ENCODE data around the gene PARP6.
"Not testable (repeated sequence)": the region's sequence is repeated elsewhere in the genome, so short reads cannot be mapped to it uniquely, and the experiment has no call there.

Gene PARP6

DNA sequence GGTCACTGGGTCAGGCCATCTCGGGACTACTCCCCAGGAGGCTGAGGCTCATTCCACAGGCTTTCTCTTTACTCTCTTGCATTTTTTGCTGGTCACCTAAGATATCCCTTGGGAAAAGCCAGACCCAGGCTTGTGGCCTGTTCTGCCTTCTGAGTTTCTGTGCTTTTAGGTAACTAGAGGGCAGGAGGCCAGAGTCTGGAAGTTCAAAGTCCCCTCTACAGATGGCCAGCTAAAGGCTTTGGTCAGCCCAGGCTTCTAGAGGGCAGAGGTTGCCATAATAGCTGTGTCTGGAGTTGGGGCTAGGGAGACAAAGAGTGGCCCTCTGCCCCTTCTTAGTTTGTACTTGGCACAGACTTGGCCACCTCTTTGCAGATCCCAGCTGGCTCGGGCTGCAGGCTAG, 8.4 kb upstream of the PARP6 start:
- no peak for DNase-seq (ENCODE audit: low read depth)
- no peak overlapping the region for H3K4me3 ChIP-seq (ENCODE audit: low read depth, low read length)
- TF ChIP-seq, protein P1, sequence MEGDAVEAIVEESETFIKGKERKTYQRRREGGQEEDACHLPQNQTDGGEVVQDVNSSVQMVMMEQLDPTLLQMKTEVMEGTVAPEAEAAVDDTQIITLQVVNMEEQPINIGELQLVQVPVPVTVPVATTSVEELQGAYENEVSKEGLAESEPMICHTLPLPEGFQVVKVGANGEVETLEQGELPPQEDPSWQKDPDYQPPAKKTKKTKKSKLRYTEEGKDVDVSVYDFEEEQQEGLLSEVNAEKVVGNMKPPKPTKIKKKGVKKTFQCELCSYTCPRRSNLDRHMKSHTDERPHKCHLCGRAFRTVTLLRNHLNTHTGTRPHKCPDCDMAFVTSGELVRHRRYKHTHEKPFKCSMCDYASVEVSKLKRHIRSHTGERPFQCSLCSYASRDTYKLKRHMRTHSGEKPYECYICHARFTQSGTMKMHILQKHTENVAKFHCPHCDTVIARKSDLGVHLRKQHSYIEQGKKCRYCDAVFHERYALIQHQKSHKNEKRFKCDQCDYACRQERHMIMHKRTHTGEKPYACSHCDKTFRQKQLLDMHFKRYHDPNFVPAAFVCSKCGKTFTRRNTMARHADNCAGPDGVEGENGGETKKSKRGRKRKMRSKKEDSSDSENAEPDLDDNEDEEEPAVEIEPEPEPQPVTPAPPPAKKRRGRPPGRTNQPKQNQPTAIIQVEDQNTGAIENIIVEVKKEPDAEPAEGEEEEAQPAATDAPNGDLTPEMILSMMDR (IDR thresholded peaks at IDR 0.05; ENCODE audit: control insufficient read depth, extremely low read depth, insufficient read depth), result no peak

DNA sequence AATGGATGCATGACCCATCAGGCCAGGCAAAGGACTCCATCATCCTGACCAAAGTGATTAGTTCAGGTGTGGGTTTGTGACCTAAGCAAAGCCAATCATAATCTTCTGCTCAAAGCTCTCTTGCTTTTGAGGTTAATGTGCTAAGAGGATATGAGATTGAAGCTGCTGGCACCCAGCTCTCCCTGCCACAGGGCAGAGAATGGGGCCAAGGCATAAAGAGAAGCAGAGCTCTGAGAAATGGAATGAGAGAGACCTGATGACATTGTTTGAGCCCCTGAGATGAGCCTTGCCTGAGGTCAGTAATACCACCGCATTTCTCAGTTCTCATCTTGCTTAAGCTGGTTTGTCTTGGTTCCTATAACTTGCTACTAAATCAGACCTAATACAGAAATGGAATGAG, 6.4 kb upstream of the PARP6 start:
- TF ChIP-seq, protein P1 (IDR thresholded peaks at IDR 0.05; ENCODE audit: control insufficient read depth, extremely low read depth, insufficient read depth), result no peak
- no peak overlapping the region for H3K4me3 ChIP-seq (ENCODE audit: low read depth, low read length)
- no peak for DNase-seq (ENCODE audit: low read depth)

DNA sequence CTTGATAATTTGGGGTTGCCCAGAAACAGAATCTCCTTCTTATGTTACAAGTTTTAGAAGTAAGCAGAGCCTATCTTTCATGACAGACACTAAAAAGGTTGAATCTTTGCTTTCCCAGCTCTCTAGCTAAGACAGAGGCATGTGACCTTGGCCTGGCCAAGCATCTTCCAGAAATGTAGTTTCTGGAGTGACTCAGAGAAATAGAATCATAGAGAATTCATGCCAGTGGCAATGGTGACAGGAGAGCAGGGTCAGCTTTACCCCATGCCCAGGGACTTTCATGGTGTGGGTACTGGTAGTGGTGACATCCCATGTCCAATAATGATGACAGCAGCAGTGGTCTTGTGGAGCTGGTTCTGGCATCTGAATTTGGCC, 4.0 kb upstream of the PARP6 start:
- DNase-seq (ENCODE audit: low read depth), result no peak
- H3K4me3 ChIP-seq (ENCODE audit: low read depth, low read length), result no peak overlapping the region
- TF ChIP-seq, protein P1 (IDR thresholded peaks at IDR 0.05; ENCODE audit: control insufficient read depth, extremely low read depth, insufficient read depth), result no peak

DNA sequence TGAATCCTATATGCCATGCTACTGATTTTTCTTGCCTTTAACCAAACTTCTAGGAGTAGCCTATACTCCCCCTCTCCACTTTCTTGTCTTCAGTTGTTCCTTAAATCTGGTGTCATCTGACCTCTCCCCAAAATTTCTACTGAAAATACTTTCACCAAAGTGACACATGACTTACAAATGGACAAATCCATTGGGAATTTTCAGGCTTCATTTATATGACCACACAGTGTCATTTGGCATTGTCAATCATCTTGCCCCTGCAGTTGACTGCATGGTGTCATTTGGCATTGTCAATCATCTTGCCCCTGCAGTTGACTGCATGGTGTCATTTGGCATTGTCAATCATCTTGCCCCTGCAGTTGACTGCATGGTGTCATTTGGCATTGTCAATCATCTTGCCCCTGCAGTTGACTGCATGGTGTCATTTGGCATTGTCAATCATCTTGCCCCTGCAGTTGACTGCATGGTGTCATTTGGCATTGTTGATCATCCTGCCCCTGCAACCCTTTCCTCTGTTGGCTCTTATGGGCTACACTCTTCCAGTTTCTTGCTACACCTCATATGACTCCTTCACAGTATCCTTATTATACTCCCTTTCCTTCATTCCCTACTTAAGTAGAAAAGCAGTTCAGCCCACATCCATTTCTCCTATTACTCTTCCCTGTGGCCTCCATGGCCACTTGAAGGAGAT, 3.4 kb upstream of the PARP6 start:
- not testable (repeated sequence) for H3K4me3 ChIP-seq (ENCODE audit: low read depth, low read length); DNase-seq (ENCODE audit: low read depth)

DNA sequence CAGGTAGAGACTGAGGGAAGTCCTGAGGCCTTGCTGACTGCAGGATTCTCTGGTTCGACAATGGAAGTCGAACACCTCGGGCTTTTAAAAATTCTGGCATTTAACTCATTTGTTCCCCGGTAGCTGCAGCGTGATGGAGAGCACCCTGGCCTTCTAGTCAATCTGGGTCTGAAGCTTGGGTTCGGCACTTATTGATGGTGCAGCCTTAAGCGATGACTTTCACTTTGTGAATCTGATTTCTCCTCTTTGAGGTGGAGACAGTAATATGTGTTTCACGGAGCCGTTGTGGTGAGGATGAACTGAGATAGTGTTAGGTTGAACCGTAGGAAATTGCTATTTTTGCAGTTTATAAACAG, 621 bp upstream of the PARP6 start:
- H3K4me3 ChIP-seq (ENCODE audit: low read depth, low read length), result no peak overlapping the region
- TF ChIP-seq, protein P1 (IDR thresholded peaks at IDR 0.05; ENCODE audit: control insufficient read depth, extremely low read depth, insufficient read depth), result no peak
- no peak for DNase-seq (ENCODE audit: low read depth)

DNA sequence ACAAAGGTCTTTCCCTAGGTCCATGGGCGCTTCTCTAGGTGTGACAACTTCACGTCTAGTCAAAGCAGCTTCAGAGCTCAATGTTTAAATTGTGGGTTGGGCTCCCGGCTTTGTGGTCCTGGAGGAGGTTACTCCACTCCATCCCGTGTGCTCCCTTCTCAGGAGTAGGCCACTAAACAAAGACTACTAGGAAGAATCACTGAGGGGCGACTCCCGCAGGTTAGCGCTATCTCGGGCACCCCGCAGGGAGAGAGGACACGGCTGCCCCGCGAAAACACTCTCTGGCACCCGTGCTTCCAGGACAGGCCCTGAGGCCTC, 500 bp downstream of the PARP6 start:
- TF ChIP-seq, protein P1 (IDR thresholded peaks at IDR 0.05; ENCODE audit: control insufficient read depth, extremely low read depth, insufficient read depth), result no peak
- DNase-seq (ENCODE audit: low read depth), result no peak
- H3K4me3 ChIP-seq (ENCODE audit: low read depth, low read length), result no peak overlapping the region

DNA sequence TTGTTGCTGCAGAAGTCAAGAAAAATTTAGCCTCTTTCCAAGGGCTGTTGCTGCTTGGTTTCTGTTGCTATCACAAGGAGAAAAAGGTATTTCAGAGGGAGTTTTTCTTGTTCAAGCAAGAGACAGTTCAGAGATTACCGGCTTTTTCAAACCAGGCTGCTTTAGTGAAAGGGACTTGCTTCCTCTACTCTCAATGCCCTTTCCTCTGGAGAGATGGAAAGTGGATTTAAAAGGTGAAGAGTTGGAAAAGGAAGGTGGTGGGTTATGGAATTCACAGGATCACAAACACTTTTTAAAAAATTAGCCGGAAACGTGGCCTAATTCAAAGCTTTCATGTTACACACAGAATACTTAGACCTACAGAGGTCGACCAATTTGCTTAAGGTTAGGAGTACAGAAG, 1.1 kb downstream of the PARP6 start:
- no peak for DNase-seq (ENCODE audit: low read depth)
- TF ChIP-seq, protein P1 (IDR thresholded peaks at IDR 0.05; ENCODE audit: control insufficient read depth, extremely low read depth, insufficient read depth), result no peak
- no peak overlapping the region for H3K4me3 ChIP-seq (ENCODE audit: low read depth, low read length)

All from LNCaP clone FGC (cell line).